ENCODE measurements around the gene ARID5B. TPM values are rescaled to one million over a fixed set of nuclear protein-coding genes. Genes with fewer than 3 reads are reported as not detected.

ARID5B gene
- polyA plus RNA-seq, 1 experiment, result 137 TPM

GRCh38 chr10:61957806-61958205, 56.3 kb downstream of the ARID5B start:
- DNase-seq (ENCODE audit: low read depth, low spot score), result no peak
- Histone ChIP-seq H3K27ac (ENCODE audit: low read depth, low read length) (no peak overlapping the region), H3K4me3 (ENCODE audit: low read depth, low read length) (no peak overlapping the region), H3K9me3 (ENCODE audit: control insufficient read depth, insufficient read depth, low read length) (no peaks in the 10 kb centered on the region), H3K27me3 (ENCODE audit: control insufficient read depth, insufficient read depth, low read length) (no peaks in the 10 kb centered on the region)
- no peak for TF ChIP-seq CTCF (IDR thresholded peaks at IDR 0.05; ENCODE audit: low read depth, low read length)
- CTCF ChIA-PET, result no interaction called here
- POLR2A ChIA-PET, result no interaction called here

DNA sequence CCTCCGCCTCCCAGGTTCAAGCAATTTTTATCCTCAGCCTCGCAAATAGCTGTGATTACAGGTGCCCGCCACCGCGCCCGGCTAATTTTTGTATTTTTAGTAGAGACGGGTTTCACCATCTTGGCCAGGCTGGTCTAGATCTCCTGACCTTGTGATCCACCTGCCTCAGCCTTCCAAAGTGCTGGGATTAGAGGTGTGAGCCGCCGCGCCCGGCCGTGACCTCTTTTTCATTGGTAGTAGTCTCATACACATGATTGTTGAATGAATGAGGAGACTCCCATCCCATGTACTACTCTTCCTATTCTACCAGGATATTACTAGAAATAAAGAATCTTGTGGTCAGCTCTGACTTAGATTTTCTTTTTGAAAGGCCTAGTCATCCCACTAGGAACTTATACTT, 56.8 kb downstream of the ARID5B start:
- CTCF ChIA-PET, result no interaction called here
- no peak for TF ChIP-seq CTCF (IDR thresholded peaks at IDR 0.05; ENCODE audit: low read depth, low read length)
- H3K9me3 ChIP-seq (ENCODE audit: control insufficient read depth, insufficient read depth, low read length), result no peaks in the 10 kb centered on the region
- no peaks in the 10 kb centered on the region for H3K27me3 ChIP-seq (ENCODE audit: control insufficient read depth, insufficient read depth, low read length)
- no peak overlapping the region for H3K27ac ChIP-seq (ENCODE audit: low read depth, low read length)
- POLR2A ChIA-PET, result no interaction called here
- DNase-seq (ENCODE audit: low read depth, low spot score), result no peak
- H3K4me3 ChIP-seq (ENCODE audit: low read depth, low read length), result no peak overlapping the region

DNA sequence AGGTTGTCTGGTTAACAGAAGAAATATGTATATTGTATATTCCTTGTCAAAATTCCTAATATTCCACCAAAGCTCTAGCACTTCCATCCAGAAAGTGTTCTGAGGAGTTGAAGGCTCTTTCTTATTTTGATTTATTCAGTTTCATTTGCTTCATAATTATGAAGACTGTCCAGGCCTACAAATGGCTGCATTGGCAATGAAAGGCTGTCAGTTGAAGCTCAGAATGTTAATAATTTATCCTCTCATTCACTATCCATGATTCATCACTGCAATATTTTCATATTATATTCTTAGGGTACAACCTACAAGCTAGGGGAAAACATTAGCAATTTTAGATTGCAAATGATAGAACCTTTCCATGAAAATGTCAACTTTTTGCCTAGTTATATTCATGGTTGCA, 57.3 kb downstream of the ARID5B start:
- H3K9me3 ChIP-seq (ENCODE audit: control insufficient read depth, insufficient read depth, low read length), result no peaks in the 10 kb centered on the region
- H3K4me3 ChIP-seq (ENCODE audit: low read depth, low read length), result no peak overlapping the region
- H3K27ac ChIP-seq (ENCODE audit: low read depth, low read length), result no peak overlapping the region
- ChIA-PET POLR2A (no interaction called here), CTCF (no interaction called here)
- DNase-seq (ENCODE audit: low read depth, low spot score), result no peak
- no peaks in the 10 kb centered on the region for H3K27me3 ChIP-seq (ENCODE audit: control insufficient read depth, insufficient read depth, low read length)
- TF ChIP-seq CTCF (IDR thresholded peaks at IDR 0.05; ENCODE audit: low read depth, low read length), result no peak

DNA sequence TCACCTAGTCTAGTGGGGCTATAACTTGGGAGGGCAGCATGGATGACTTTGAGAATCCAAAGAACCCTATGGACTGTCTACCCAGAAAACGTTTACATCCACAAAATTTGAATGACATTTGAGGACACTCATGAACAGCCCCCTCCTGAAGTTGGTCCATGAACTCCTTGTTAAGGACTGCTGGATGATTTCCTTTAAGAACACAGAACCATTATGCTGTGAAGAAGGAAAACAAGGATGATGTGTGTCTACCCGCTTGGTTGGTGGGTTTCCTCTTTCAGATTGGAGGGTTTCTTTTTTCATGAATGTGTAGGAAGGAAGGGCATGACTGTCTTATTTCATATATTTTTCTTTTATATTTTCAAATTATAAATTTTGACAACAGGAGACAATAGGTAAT, 58.3 kb downstream of the ARID5B start:
- ChIA-PET POLR2A (no interaction called here), CTCF (no interaction called here)
- DNase-seq (ENCODE audit: low read depth, low spot score), result no peak
- Histone ChIP-seq H3K27ac (ENCODE audit: low read depth, low read length) (no peak overlapping the region), H3K27me3 (ENCODE audit: control insufficient read depth, insufficient read depth, low read length) (no peaks in the 10 kb centered on the region), H3K4me3 (ENCODE audit: low read depth, low read length) (no peak overlapping the region), H3K9me3 (ENCODE audit: control insufficient read depth, insufficient read depth, low read length) (no peaks in the 10 kb centered on the region)
- no peak for TF ChIP-seq CTCF (IDR thresholded peaks at IDR 0.05; ENCODE audit: low read depth, low read length)

- H3K27ac ChIP-seq (ENCODE audit: low read depth, low read length), result no peak overlapping the region
- no peaks in the 10 kb centered on the region for H3K9me3 ChIP-seq (ENCODE audit: control insufficient read depth, insufficient read depth, low read length)
- DNase-seq (ENCODE audit: low read depth, low spot score), result no peak
- no peak for TF ChIP-seq CTCF (IDR thresholded peaks at IDR 0.05; ENCODE audit: low read depth, low read length)
- ChIA-PET POLR2A (no interaction called here), CTCF (no interaction called here)
- no peaks in the 10 kb centered on the region for H3K27me3 ChIP-seq (ENCODE audit: control insufficient read depth, insufficient read depth, low read length)
- no peak overlapping the region for H3K4me3 ChIP-seq (ENCODE audit: low read depth, low read length)
Observed at GRCh38 chr10:61960396-61961120, 59.1 kb downstream of the ARID5B start.

Data from AG04450 (cell line).